ENCODE data around the gene CHD5.

DNA sequence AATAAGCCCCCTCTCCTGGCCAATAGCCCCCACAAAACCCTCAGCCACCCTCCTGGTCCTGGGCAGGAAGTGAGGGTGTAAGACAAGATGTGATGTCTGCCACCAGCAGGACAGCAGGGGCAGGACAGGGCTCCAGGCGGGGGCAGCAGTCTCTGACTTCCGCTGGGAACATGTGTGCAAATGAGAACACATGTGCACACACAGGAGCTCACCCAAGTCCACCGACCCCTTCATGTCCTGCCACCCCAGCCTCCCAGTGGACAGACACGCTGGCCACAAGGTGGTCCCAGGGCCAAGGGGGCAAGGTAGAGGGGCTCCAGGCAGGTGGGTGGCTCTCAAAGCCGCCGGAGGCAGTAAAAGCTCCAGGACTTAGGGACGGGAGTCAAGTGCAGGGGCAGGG lies 74.4 kb downstream of the CHD5 start:
- TF ChIP-seq TP53 (CRISPR knock-in tag; IDR thresholded peaks at IDR 0.05) = no peak
- TF ChIP-seq ESRRA (CRISPR knock-in tag; IDR thresholded peaks at IDR 0.05; ENCODE audit: borderline replicate concordance) = no peak
- TF ChIP-seq, protein P1, sequence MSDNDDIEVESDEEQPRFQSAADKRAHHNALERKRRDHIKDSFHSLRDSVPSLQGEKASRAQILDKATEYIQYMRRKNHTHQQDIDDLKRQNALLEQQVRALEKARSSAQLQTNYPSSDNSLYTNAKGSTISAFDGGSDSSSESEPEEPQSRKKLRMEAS (CRISPR knock-in tag; IDR thresholded peaks at IDR 0.05) = no peak
